ENCODE measurements around the gene ZNF235.
"Not testable (repeated sequence)": the region's sequence is repeated elsewhere in the genome, so short reads cannot be mapped to it uniquely, and the experiment has no call there.

Gene ZNF235

GRCh38 chr19:44304659-44305193, at the start of gene ZNF235:
ZNF235 (minus strand) TSS chr19:44305025; CDS start chr19:44303404, 1,621 bp downstream.
- peak; percentile 79 to 83 for DNase-seq

GRCh38 chr19:44346556-44346955, 41.7 kb upstream of the ZNF235 start:
- DNase-seq, result no peak

- no peak for DNase-seq
Measured at GRCh38 chr19:44345959-44346358, 41.1 kb upstream of the ZNF235 start.

GRCh38 chr19:44344255-44344654, 39.4 kb upstream of the ZNF235 start:
- no peak for DNase-seq

GRCh38 chr19:44341794-44342193, 37.0 kb upstream of the ZNF235 start:
- no peak for DNase-seq

GRCh38 chr19:44334639-44335038, 29.8 kb upstream of the ZNF235 start:
- not testable (repeated sequence) for DNase-seq

GRCh38 chr19:44332145-44332544, 27.3 kb upstream of the ZNF235 start:
- no peak for DNase-seq

GRCh38 chr19:44315883-44316282, 11.1 kb upstream of the ZNF235 start:
- DNase-seq, result no peak

- DNase-seq, result no peak
Measured at GRCh38 chr19:44313231-44313630, 8.4 kb upstream of the ZNF235 start.

GRCh38 chr19:44308011-44308410, 3.2 kb upstream of the ZNF235 start:
- DNase-seq, result no peak

GRCh38 chr19:44306283-44306682, 1.5 kb upstream of the ZNF235 start:
- DNase-seq, result no peak

- DNase-seq, result no peak
Measured at GRCh38 chr19:44305457-44305856, 632 bp upstream of the ZNF235 start.

GRCh38 chr19:44303976-44304568, 753 bp downstream of the ZNF235 start:
- peak; percentile 20 to 23 for DNase-seq

- no peak for DNase-seq
Measured at GRCh38 chr19:44303320-44303719, 1.5 kb downstream of the ZNF235 start.

- DNase-seq, result no peak
Measured at GRCh38 chr19:44284968-44285367, 19.9 kb downstream of the ZNF235 start.

GRCh38 chr19:44282846-44283245, 22.0 kb downstream of the ZNF235 start:
- no peak for DNase-seq

GRCh38 chr19:44280916-44281315, 23.9 kb downstream of the ZNF235 start:
- DNase-seq, result no peak

- no peak for DNase-seq
Measured at GRCh38 chr19:44278181-44278690, 26.6 kb downstream of the ZNF235 start.

- DNase-seq, result no peak
Measured at GRCh38 chr19:44277331-44277730, 27.5 kb downstream of the ZNF235 start.

GRCh38 chr19:44260695-44261446, 44.0 kb downstream of the ZNF235 start:
- DNase-seq, result no peak

GRCh38 chr19:44260343-44260681, 44.5 kb downstream of the ZNF235 start:
- DNase-seq, result no peak

GRCh38 chr19:44258835-44259413, 45.9 kb downstream of the ZNF235 start:
- DNase-seq, result no peak

- no peak for DNase-seq
Measured at GRCh38 chr19:44258136-44258535, 46.7 kb downstream of the ZNF235 start.
